Osteoblast (primary cell): ENCODE results near the gene CLCA2. TPM values are rescaled to one million over a fixed set of nuclear protein-coding genes. Genes with fewer than 3 reads are reported as not detected.

Experiments
- DNase-seq: peaks from one replicate; pipeline ENCODE4 v3.0.0; 2011; ENCODE audit warnings: low spot score, mixed read lengths; ENCODE audit not compliant: insufficient read length; ENCODE audit errors: missing footprints
- H2AFZ ChIP-seq: 2 replicates; pipeline ENCODE4 v1.6.0; 2011; ENCODE audit warnings: mild to moderate bottlenecking, low read length
- H3K27ac ChIP-seq: 2 replicates; pipeline ENCODE4 v1.5.1; 2011; ENCODE audit warnings: mild to moderate bottlenecking, low read depth, low read length, moderate library complexity
- H3K27me3 ChIP-seq: 2 replicates; pipeline ENCODE4 v1.6.0; 2012; ENCODE audit warnings: mild to moderate bottlenecking, control low read depth, inconsistent platforms, low read length, moderate library complexity; ENCODE audit not compliant: insufficient read depth
- H3K36me3 ChIP-seq: 2 replicates; pipeline ENCODE4 v1.5.1; 2011; ENCODE audit warnings: mild to moderate bottlenecking, low read length, control low read depth, moderate library complexity; ENCODE audit not compliant: insufficient read depth
- H3K4me1 ChIP-seq: 2 replicates; pipeline ENCODE4 v1.5.1; 2011; ENCODE audit warnings: mild to moderate bottlenecking, low read length, control low read depth, moderate library complexity; ENCODE audit not compliant: insufficient read depth
- H3K4me2 ChIP-seq: 2 replicates; pipeline ENCODE4 v1.6.0; 2011; ENCODE audit warnings: mild to moderate bottlenecking, low read length; ENCODE audit not compliant: insufficient read depth
- H3K4me3 ChIP-seq: fragments of 200-600 bp; sonication (generic); 3 replicates; pipeline ENCODE4 v1.5.1; 2012; ENCODE audit warnings: mild to moderate bottlenecking, low read length, inconsistent platforms; ENCODE audit not compliant: insufficient read depth
- H3K79me2 ChIP-seq: 2 replicates; pipeline ENCODE4 v1.6.0; 2012; ENCODE audit warnings: mild to moderate bottlenecking, low read length, control low read depth, inconsistent platforms; ENCODE audit not compliant: insufficient read depth
- H3K9me3 ChIP-seq: 2 replicates; pipeline ENCODE4 v1.5.1; 2011; ENCODE audit warnings: low read depth, low read length, control low read depth
- H4K20me1 ChIP-seq: 2 replicates; pipeline ENCODE4 v1.6.0; 2012; ENCODE audit warnings: mild to moderate bottlenecking, low read length, control low read depth; ENCODE audit not compliant: insufficient read depth
- CTCF ChIP-seq: IDR thresholded peaks from 2 replicates; pipeline ENCODE4 v1.5.1; 2011; ENCODE audit warnings: mild to moderate bottlenecking, low read depth, low read length, moderate library complexity; ENCODE audit errors: extremely low read depth
- total RNA-seq: library from RNA; depleted of rRNA; stranded (reverse); fragments of >200 nt; gene quantifications from 2 replicates; pipeline ENCODE4 v1.2.3, GENCODE V29; 2012

CLCA2 gene
- total RNA-seq, 1 donor = 2.2 TPM

GRCh38 chr1:86472767-86473166, 48.8 kb downstream of the CLCA2 start:
- no peaks in the 10 kb centered on the region for H3K36me3 ChIP-seq
- no peaks in the 10 kb centered on the region for H3K27me3 ChIP-seq
- no peaks in the 10 kb centered on the region for H3K79me2 ChIP-seq
- no peak overlapping the region for H3K27ac ChIP-seq
- H2AFZ ChIP-seq = no peak overlapping the region
- TF ChIP-seq CTCF = no peak
- no peaks in the 10 kb centered on the region for H3K4me1 ChIP-seq
- no peak overlapping the region for H3K4me3 ChIP-seq
- DNase-seq = no peak
- no peaks in the 10 kb centered on the region for H4K20me1 ChIP-seq
- H3K4me2 ChIP-seq = no peak overlapping the region
- H3K9me3 ChIP-seq = no peaks in the 10 kb centered on the region

GRCh38 chr1:86477256-86477655, 53.3 kb downstream of the CLCA2 start:
- Histone ChIP-seq H3K4me1 (no peaks in the 10 kb centered on the region), H3K9me3 (no peaks in the 10 kb centered on the region), H3K79me2 (no peaks in the 10 kb centered on the region), H3K36me3 (no peaks in the 10 kb centered on the region), H4K20me1 (no peaks in the 10 kb centered on the region), H3K27me3 (no peaks in the 10 kb centered on the region), H3K4me2 (no peak overlapping the region), H3K4me3 (no peak overlapping the region), H2AFZ (no peak overlapping the region), H3K27ac (no peak overlapping the region)
- no peak for DNase-seq
- no peak for TF ChIP-seq CTCF

GRCh38 chr1:86477682-86478081, 53.7 kb downstream of the CLCA2 start:
- Histone ChIP-seq H3K9me3 (no peaks in the 10 kb centered on the region), H3K27ac (no peak overlapping the region), H3K36me3 (no peaks in the 10 kb centered on the region), H2AFZ (no peak overlapping the region), H3K4me2 (no peak overlapping the region), H3K4me3 (no peak overlapping the region), H3K27me3 (no peaks in the 10 kb centered on the region), H4K20me1 (no peaks in the 10 kb centered on the region), H3K4me1 (no peaks in the 10 kb centered on the region), H3K79me2 (no peaks in the 10 kb centered on the region)
- no peak for TF ChIP-seq CTCF
- no peak for DNase-seq

- no peak for TF ChIP-seq CTCF
- H3K36me3 ChIP-seq = no peaks in the 10 kb centered on the region
- no peaks in the 10 kb centered on the region for H4K20me1 ChIP-seq
- H3K9me3 ChIP-seq = no peaks in the 10 kb centered on the region
- DNase-seq = no peak
- H3K27me3 ChIP-seq = no peaks in the 10 kb centered on the region
- no peak overlapping the region for H2AFZ ChIP-seq
- H3K4me1 ChIP-seq = no peaks in the 10 kb centered on the region
- no peak overlapping the region for H3K27ac ChIP-seq
- H3K79me2 ChIP-seq = no peaks in the 10 kb centered on the region
- H3K4me2 ChIP-seq = no peak overlapping the region
- no peak overlapping the region for H3K4me3 ChIP-seq
These were observed 54.6 kb downstream of the CLCA2 start for GRCh38 chr1:86478416-86479156.
